HG03039 (cell line): ENCODE measurements around the gene SLC50A1.

Experiments
- ATAC-seq: cut with Tn5 transposase; IDR thresholded peaks from one replicate; pipeline ENCODE4 v1.9.1; 2021; ENCODE audit warnings: mild to moderate bottlenecking, moderate library complexity; ENCODE audit not compliant: unreplicated experiment

SLC50A1 gene, protein sequence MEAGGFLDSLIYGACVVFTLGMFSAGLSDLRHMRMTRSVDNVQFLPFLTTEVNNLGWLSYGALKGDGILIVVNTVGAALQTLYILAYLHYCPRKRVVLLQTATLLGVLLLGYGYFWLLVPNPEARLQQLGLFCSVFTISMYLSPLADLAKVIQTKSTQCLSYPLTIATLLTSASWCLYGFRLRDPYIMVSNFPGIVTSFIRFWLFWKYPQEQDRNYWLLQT

DNA sequence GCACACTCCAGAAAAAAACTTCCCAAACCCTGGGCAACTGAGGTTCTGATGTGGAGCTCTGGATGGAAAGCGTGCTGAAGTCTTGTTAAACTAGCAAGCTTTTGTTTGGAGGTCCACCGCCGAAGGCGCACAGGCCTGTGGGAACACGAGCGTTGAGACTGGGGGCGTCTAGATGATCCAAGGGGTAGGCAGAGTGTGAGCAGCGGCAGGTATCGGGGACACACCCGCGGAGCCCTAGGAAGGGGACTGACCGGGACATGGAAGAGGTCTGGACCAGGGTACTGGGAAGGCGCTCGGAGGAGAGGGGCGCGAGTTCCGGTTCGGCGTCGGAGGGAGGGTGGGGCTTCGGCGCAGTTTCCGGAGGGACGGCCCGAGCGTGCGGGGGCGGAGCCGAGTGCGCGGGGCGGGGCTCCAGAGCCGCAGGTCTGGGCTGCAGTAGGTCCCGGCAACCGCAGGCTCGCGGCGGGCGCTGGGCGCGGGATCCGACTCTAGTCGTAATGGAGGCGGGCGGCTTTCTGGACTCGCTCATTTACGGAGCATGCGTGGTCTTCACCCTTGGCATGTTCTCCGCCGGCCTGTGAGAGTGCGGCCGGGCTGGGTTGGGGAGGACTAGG is at the start of gene SLC50A1:
Gene SLC50A1, plus strand, starts transcription at position 438 of the 614 bp plus-strand sequence. Its CDS starts 60 bp downstream, at position 498.
- ATAC-seq: peak; percentile 58

DNA sequence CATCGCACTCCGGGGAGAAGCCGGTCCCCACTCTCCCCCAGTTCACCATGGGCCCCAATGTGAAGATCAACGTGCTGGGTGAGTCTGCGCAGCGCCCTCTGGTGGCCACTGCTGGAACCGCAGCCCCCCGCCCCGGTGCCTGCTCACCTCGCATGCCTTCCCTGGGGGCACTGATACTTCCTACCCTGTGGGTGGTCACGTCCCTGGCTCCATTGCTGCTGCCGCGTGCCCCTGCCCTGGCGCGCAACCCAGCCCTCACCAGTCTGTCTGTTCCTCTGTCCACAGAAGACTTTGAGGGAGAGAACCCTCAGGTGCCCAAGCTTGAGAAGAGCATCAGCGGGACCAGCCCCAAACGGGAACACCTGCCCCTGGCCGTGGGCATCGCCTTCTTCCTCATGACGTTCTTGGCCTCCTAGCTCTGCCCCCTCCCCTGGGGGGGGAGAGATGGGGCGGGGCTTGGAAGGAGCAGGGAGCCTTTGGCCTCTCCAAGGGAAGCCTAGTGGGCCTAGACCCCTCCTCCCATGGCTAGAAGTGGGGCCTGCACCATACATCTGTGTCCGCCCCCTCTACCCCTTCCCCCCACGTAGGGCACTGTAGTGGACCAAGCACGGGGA is 49.4 kb upstream of the SLC50A1 start:
- no peak for ATAC-seq

DNA sequence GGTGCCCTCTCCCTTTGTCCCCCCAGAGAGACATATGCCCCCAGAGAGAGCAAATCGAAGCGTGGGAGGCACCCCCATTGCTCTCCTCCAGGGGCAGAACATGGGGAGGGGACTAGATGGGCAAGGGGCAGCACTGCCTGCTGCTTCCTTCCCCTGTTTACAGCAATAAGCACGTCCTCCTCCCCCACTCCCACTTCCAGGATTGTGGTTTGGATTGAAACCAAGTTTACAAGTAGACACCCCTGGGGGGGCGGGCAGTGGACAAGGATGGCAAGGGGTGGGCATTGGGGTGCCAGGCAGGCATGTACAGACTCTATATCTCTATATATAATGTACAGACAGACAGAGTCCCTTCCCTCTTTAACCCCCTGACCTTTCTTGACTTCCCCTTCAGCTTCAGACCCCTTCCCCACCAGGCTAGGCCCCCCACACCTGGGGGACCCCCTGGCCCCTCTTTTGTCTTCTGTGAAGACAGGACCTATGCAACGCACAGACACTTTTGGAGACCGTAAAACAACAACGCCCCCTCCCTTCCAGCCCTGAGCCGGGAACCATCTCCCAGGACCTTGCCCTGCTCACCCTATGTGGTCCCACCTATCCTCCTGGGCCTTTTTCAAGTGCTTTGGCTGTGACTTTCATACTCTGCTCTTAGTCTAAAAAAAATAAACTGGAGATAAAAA is 48.7 kb upstream of the SLC50A1 start:
- no peak for ATAC-seq

- ATAC-seq: no peak
Observed at GRCh38 chr1:155091071-155092051, 44.3 kb upstream of the SLC50A1 start.

DNA sequence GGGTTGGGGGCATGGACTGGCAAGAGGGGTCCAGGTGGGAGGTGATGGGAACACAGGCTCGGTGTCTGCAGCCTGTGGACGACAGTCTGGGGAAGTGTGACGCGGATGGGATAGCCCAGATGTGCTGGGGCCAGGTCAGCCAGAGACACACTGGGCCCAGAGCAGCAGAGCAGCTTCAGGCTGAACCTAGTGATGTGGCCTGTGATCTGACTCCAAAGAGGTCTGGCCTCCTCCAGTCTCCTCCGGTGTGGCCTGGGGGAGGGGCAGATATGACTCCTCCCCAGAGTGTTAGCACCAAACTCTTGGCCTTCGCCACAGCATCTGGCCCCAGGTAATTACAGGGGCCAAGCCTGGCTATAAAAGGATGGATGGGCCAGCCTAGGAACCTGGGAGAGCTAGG is 43.5 kb upstream of the SLC50A1 start:
- no peak for ATAC-seq

- ATAC-seq: no peak
Observed at GRCh38 chr1:155092641-155093040, 43.0 kb upstream of the SLC50A1 start.

- no peak for ATAC-seq
Observed at GRCh38 chr1:155093911-155094621, 41.6 kb upstream of the SLC50A1 start.

- no peak for ATAC-seq
Observed at GRCh38 chr1:155094622-155094948, 41.1 kb upstream of the SLC50A1 start.

GRCh38 chr1:155099331-155099730 is 36.3 kb upstream of the SLC50A1 start:
- no peak for ATAC-seq

- no peak for ATAC-seq
Observed at GRCh38 chr1:155103325-155103724, 32.3 kb upstream of the SLC50A1 start.

- no peak for ATAC-seq
Observed at GRCh38 chr1:155104605-155105534, 30.8 kb upstream of the SLC50A1 start.

DNA sequence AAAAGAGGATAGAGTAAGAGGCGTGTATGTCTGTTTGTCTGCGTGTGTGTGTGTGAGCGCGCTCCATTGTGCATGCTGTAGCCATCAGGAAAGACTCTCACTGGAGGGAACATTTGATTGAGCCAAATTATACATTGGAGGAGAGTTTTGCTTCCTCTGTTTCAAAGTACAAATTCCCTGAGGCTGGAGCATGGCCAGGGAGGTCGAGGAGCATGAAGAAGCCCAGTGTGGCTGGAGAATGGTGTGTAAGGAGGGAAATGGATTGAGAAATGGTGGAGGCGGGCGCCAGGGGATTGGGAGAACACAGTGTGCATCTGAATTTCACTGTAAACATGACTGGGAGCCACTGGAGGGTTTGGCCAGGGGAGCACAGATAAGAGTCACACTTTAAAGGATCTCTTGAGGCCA is 30.0 kb upstream of the SLC50A1 start:
- no peak for ATAC-seq

GRCh38 chr1:155106862-155107261 is 28.8 kb upstream of the SLC50A1 start:
- no peak for ATAC-seq

- no peak for ATAC-seq
Observed at GRCh38 chr1:155107309-155108264, 28.1 kb upstream of the SLC50A1 start.

GRCh38 chr1:155108296-155108695 is 27.4 kb upstream of the SLC50A1 start:
- ATAC-seq: no peak

- ATAC-seq: no peak
Observed at GRCh38 chr1:155110381-155110780, 25.3 kb upstream of the SLC50A1 start.

DNA sequence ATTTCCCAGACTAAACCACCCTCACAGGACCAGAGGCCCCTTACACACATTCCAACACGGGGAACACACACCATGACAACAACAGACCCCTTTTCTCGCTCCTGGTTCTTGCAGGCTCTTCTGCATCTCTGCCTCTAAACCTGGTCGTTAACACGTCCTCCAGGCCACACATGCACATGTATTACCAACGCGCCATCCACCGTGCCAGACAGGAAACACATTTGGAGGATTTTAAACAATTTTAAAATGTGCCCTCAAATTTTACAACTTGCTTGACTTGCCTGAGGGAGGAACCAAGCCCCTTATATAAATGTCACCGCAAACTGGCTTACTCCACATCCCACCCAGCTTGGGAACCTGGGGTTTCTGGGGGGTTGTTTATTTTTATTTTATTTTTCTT is 24.8 kb upstream of the SLC50A1 start:
- no peak for ATAC-seq

- no peak for ATAC-seq
Observed at GRCh38 chr1:155113450-155113980, 22.1 kb upstream of the SLC50A1 start.
